ENCODE data around the gene ERN1. TPM values are rescaled to one million over a fixed set of nuclear protein-coding genes. Genes with fewer than 3 reads are reported as not detected.

Gene ERN1
- total RNA-seq, 4 donors from 2014 or later: 17.2 to 30.0 (median 24.0) TPM

GRCh38 chr17:64041912-64042311 is 88.0 kb downstream of the ERN1 start:
- peak in 1 of 3 donors; percentile 29 for DNase-seq
- no peak overlapping the region for H3K4me3 ChIP-seq
- no peak overlapping the region for H3K27ac ChIP-seq
- no peaks in the 10 kb centered on the region for H3K27me3 ChIP-seq
- TF ChIP-seq CTCF (IDR thresholded peaks at IDR 0.05): no peak
- TF ChIP-seq POLR2A (IDR thresholded peaks at IDR 0.05): no peak
- no peaks in the 10 kb centered on the region for H3K9me3 ChIP-seq
- peaks cover 0 to 57% (median 0%) of the 10 kb centered on the region in 3 donors for H3K36me3 ChIP-seq
- peaks cover 0 to 15% (median 0%) of the 10 kb centered on the region in 4 donors for H3K4me1 ChIP-seq

DNA sequence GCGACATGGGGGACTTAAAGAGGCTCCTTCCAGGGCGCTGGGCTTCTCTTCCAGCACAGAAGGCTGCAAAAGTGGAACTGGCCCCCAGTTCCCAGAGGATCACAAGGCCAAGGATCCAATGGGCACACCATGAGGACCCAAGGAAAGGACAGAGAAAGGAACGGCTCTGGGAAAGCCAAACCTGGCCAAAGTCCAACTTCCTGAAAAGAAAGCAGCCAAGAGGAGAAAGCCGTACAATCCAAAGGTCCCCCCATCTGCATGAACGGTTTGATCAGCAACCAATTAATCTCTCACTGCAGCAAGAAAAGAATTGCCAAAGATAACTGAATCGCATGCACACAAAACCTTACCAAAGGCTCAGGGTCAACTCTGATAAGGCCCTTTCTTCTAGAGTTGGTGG is 89.7 kb downstream of the ERN1 start:
- H3K4me3 ChIP-seq: no peak overlapping the region
- H3K4me1 ChIP-seq: peaks cover 0 to 15% (median 0%) of the 10 kb centered on the region in 4 donors
- H3K9me3 ChIP-seq: no peaks in the 10 kb centered on the region
- H3K27ac ChIP-seq: no peak overlapping the region
- TF ChIP-seq POLR2A (IDR thresholded peaks at IDR 0.05) (no peak), CTCF (IDR thresholded peaks at IDR 0.05) (no peak)
- DNase-seq: peak in 1 of 3 donors; percentile 46
- peaks cover 0 to 40% (median 0%) of the 10 kb centered on the region in 3 donors for H3K36me3 ChIP-seq
- H3K27me3 ChIP-seq: no peaks in the 10 kb centered on the region

DNA sequence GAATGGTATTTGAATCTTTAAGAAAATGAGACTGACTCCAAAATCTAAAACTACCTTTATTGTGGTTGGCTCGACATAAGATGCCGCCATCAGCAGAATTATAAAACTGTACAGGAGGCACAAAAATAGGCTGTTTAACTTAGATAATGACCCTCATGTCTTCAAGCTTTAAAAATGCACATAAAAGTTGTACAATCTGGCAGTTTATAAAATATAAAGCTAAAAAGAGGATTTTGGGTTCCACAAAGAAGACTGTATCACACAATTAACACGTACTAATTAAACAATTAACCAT is 90.9 kb downstream of the ERN1 start:
- H3K4me1 ChIP-seq: peaks cover 0 to 15% (median 0%) of the 10 kb centered on the region in 4 donors
- peaks cover 0 to 29% (median 0%) of the 10 kb centered on the region in 3 donors for H3K36me3 ChIP-seq
- no peak overlapping the region for H3K4me3 ChIP-seq
- H3K27ac ChIP-seq: no peak overlapping the region
- no peak for DNase-seq
- TF ChIP-seq POLR2A (IDR thresholded peaks at IDR 0.05) (no peak), CTCF (IDR thresholded peaks at IDR 0.05) (no peak)
- H3K9me3 ChIP-seq: no peaks in the 10 kb centered on the region
- no peaks in the 10 kb centered on the region for H3K27me3 ChIP-seq

GRCh38 chr17:64038331-64039105 is 91.4 kb downstream of the ERN1 start:
- Histone ChIP-seq H3K4me1 (peaks cover 0 to 15% (median 0%) of the 10 kb centered on the region in 4 donors), H3K27me3 (no peaks in the 10 kb centered on the region), H3K27ac (no peak overlapping the region), H3K4me3 (no peak overlapping the region), H3K36me3 (peaks cover 0 to 23% (median 0%) of the 10 kb centered on the region in 3 donors), H3K9me3 (no peaks in the 10 kb centered on the region)
- DNase-seq: peak in 1 of 3 donors; percentile 42
- TF ChIP-seq POLR2A (IDR thresholded peaks at IDR 0.05) (no peak), CTCF (IDR thresholded peaks at IDR 0.05) (no peak)

DNA sequence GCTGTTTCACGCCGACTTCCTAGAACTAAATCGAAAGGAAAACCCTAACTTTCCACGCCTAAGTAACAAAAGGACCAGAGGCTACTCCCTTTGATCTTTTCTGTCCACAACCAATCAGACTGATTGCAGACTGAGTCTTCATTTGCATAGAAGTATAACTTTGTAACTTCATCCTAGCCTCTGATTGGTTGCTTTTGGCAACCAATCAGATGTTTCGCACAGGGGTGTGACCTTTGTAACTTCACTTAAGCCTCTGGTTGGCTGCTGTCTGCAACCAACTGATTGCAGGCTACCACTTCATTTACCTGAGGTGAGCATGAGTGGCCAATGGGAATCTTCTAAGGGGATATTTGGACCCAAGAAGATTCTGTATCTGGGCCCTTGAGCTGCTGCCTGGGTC is 92.1 kb downstream of the ERN1 start:
- TF ChIP-seq POLR2A (IDR thresholded peaks at IDR 0.05) (no peak), CTCF (IDR thresholded peaks at IDR 0.05) (no peak)
- Histone ChIP-seq H3K27me3 (no peaks in the 10 kb centered on the region), H3K4me1 (peaks cover 0 to 15% (median 0%) of the 10 kb centered on the region in 4 donors), H3K4me3 (no peak overlapping the region), H3K27ac (no peak overlapping the region), H3K36me3 (peaks cover 0 to 16% (median 0%) of the 10 kb centered on the region in 3 donors), H3K9me3 (no peaks in the 10 kb centered on the region)
- peak in 1 of 3 donors; percentile 15 for DNase-seq

Data from Peyer's patch (tissue), 4 donors.